HS-5 (cell line): ENCODE measurements around the gene DZIP1.

Experiments used
- DNase-seq: peaks from one replicate; pipeline ENCODE4 v3.0.0-alpha.2; 2012; ENCODE audit warnings: low read depth

DZIP1 gene

GRCh38 chr13:95544293-95544692 lies 100.2 kb downstream of the DZIP1 start:
- no peak for DNase-seq

- no peak for DNase-seq
Measured at GRCh38 chr13:95541911-95542474, 102.5 kb downstream of the DZIP1 start.

GRCh38 chr13:95541308-95541707 lies 103.2 kb downstream of the DZIP1 start:
- DNase-seq: no peak

- DNase-seq: no peak
Measured at GRCh38 chr13:95540888-95541287, 103.6 kb downstream of the DZIP1 start.

GRCh38 chr13:95536632-95537241 lies 107.8 kb downstream of the DZIP1 start:
- DNase-seq: no peak

GRCh38 chr13:95535243-95535642 lies 109.3 kb downstream of the DZIP1 start:
- no peak for DNase-seq

GRCh38 chr13:95533545-95534160 lies 110.9 kb downstream of the DZIP1 start:
- no peak for DNase-seq

- no peak for DNase-seq
Measured at GRCh38 chr13:95530178-95530577, 114.3 kb downstream of the DZIP1 start.
